Loucy (cell line): ENCODE data around the gene PSMD1.
"Not testable (repeated sequence)": the region's sequence is repeated elsewhere in the genome, so short reads cannot be mapped to it uniquely, and the experiment has no call there.

ENCODE experiments used
- H2AFZ ChIP-seq: fragments of 200-600 bp; sonication (generic); 2 replicates; pipeline ENCODE4 v1.6.0; 2016; ENCODE audit warnings: antibody characterized with exemption, mild to moderate bottlenecking, low read length, moderate library complexity
- H3F3A ChIP-seq: fragments of 200-600 bp; 2 replicates; pipeline ENCODE4 v1.6.0; 2016; ENCODE audit warnings: antibody characterized with exemption, low read depth, mild to moderate bottlenecking
- H3K27me3 ChIP-seq: fragments of 200-600 bp; sonication (generic); 2 replicates; pipeline ENCODE4 v1.6.1; 2014; ENCODE audit warnings: low read length, mild to moderate bottlenecking; ENCODE audit not compliant: insufficient read depth, poor library complexity, severe bottlenecking
- H3K36me3 ChIP-seq: fragments of 200-600 bp; sonication (generic); 2 replicates; pipeline ENCODE4 v1.6.1; 2016; ENCODE audit warnings: low read length; ENCODE audit not compliant: insufficient read depth
- H3K4me1 ChIP-seq: fragments of 200-600 bp; sonication (generic); 2 replicates; pipeline ENCODE4 v1.5.1; 2014; ENCODE audit warnings: low read length, mild to moderate bottlenecking; ENCODE audit not compliant: insufficient read depth, poor library complexity, severe bottlenecking
- H3K4me2 ChIP-seq: fragments of 200-600 bp; sonication (generic); 2 replicates; pipeline ENCODE4 v1.6.0; 2014; ENCODE audit warnings: antibody characterized with exemption, low read length, low read depth, mild to moderate bottlenecking; ENCODE audit not compliant: poor library complexity, severe bottlenecking
- H3K4me3 ChIP-seq: fragments of 200-600 bp; sonication (generic); 2 replicates; pipeline ENCODE4 v1.5.1; 2014; ENCODE audit warnings: low read length, mild to moderate bottlenecking, mixed read lengths; ENCODE audit not compliant: poor library complexity, severe bottlenecking
- H3K79me2 ChIP-seq: fragments of 200-600 bp; sonication (generic); 2 replicates; pipeline ENCODE4 v1.6.1; 2014; ENCODE audit warnings: low read length; ENCODE audit not compliant: insufficient read depth
- H3K9ac ChIP-seq: fragments of 200-600 bp; sonication (generic); 2 replicates; pipeline ENCODE4 v1.6.0; 2014; ENCODE audit warnings: mild to moderate bottlenecking, low read depth, low read length, moderate library complexity; ENCODE audit not compliant: poor library complexity, severe bottlenecking
- H3K9me2 ChIP-seq: fragments of 200-600 bp; sonication (generic); replicated peaks from 2 replicates; pipeline ENCODE4 v1.6.1; 2016; ENCODE audit warnings: low read depth, low read length, mixed read lengths
- H3K9me3 ChIP-seq: fragments of 200-600 bp; sonication (generic); 2 replicates; pipeline ENCODE4 v1.6.1; 2014; ENCODE audit warnings: mild to moderate bottlenecking, antibody characterized with exemption, low read length, low read depth; ENCODE audit not compliant: insufficient read depth
- H4K20me1 ChIP-seq: fragments of 200-600 bp; sonication (generic); 2 replicates; pipeline ENCODE4 v1.6.0; 2014; ENCODE audit warnings: antibody characterized with exemption, low read length, mild to moderate bottlenecking; ENCODE audit not compliant: insufficient read depth, poor library complexity, severe bottlenecking
- CTCF ChIP-seq: fragments of 200-600 bp; sonication (generic); conservative IDR thresholded peaks from 2 replicates; pipeline ENCODE4 v1.5.1; 2014; ENCODE audit warnings: mild to moderate bottlenecking, antibody characterized with exemption, low read length
- EZH2phosphoT487 ChIP-seq: fragments of 200-600 bp; IDR thresholded peaks from 2 replicates; pipeline ENCODE4 v1.6.1; 2018; ENCODE audit warnings: antibody characterized with exemption, mild to moderate bottlenecking, moderate library complexity, borderline replicate concordance

PSMD1 gene

DNA sequence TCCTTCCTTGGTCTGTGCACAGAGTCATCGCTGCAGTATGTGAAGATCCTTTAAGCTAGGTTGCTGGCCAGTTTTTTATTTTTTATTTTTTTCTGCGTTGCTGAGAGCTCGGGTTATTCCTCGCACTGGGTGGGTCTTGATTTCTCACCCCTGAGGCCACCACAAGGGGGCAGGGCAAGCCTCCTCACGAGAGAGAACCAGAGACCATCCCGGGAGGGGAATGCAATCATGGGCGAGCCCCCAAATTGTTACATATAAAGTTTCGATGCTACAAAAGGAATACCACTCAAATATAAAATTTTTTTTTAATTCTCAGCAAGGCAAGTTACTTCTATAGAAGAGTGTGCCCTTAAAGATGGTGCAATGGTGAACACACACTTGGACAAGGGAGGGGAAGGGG, 43.3 kb downstream of the PSMD1 start:
- Histone ChIP-seq H3K27me3 (no peaks in the 10 kb centered on the region), H2AFZ (no peak overlapping the region), H3K9ac (no peak overlapping the region), H4K20me1 (peaks cover 10% of the 10 kb centered on the region), H3F3A (no peaks in the 10 kb centered on the region), H3K9me2 (no peaks in the 10 kb centered on the region), H3K36me3 (peaks cover 34% of the 10 kb centered on the region; the same call in 1 of the 2 replicates), H3K4me3 (no peak overlapping the region), H3K4me2 (no peak overlapping the region), H3K9me3 (peaks cover 8% of the 10 kb centered on the region; the same call in 1 of the 2 replicates), H3K4me1 (peaks cover 9% of the 10 kb centered on the region), H3K79me2 (no peaks in the 10 kb centered on the region)
- peak; percentile 24 for TF ChIP-seq CTCF
- no peak for TF ChIP-seq EZH2phosphoT487

GRCh38 chr2:231100321-231100720, 43.7 kb downstream of the PSMD1 start:
- not testable (repeated sequence) for H3K9ac ChIP-seq, H3K27me3 ChIP-seq, H3K4me2 ChIP-seq

GRCh38 chr2:231100990-231101389, 44.3 kb downstream of the PSMD1 start:
- Histone ChIP-seq H3K4me3 (no peak overlapping the region), H3K4me1 (peaks cover 9% of the 10 kb centered on the region), H3F3A (no peaks in the 10 kb centered on the region), H3K9me3 (peaks cover 8% of the 10 kb centered on the region; the same call in 1 of the 2 replicates), H3K27me3 (no peaks in the 10 kb centered on the region), H3K9me2 (no peaks in the 10 kb centered on the region), H2AFZ (no peak overlapping the region), H3K79me2 (no peaks in the 10 kb centered on the region), H3K4me2 (no peak overlapping the region), H3K9ac (no peak overlapping the region), H3K36me3 (peaks cover 31% of the 10 kb centered on the region; the same call in 1 of the 2 replicates), H4K20me1 (peaks cover 6% of the 10 kb centered on the region)
- no peak for TF ChIP-seq EZH2phosphoT487
- no peak for TF ChIP-seq CTCF

More at GRCh38 chr2:231100321-231100720, 43.7 kb downstream of the PSMD1 start:
- not testable (repeated sequence) for H3K9me2 ChIP-seq, H3K9me3 ChIP-seq, H3K4me1 ChIP-seq, H4K20me1 ChIP-seq, H2AFZ ChIP-seq, H3K79me2 ChIP-seq, H3K4me3 ChIP-seq, H3F3A ChIP-seq
- H3K36me3 ChIP-seq = peaks cover 32% of the 10 kb centered on the region; the same call in 1 of the 2 replicates

DNA sequence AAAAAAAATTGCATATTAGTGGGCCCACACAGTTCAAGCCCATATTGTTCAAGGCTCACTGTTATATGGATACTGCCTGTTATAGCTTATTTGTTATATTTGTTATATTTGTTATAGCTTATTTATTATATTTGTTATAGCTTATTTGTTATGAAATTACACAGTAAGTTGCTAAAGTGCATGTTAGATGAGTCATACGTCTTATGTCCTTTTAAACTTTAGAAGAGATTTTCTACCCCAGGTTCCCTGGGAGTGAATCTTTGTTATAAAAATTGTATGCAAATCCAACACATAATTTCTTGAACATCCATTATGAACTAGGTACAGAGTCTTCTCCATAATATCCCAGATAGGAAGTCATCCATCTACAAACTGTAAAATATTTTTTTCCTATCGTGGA, 46.1 kb downstream of the PSMD1 start:
- Histone ChIP-seq H2AFZ (no peak overlapping the region), H3K27me3 (no peaks in the 10 kb centered on the region), H3K79me2 (no peaks in the 10 kb centered on the region), H3K9me3 (peaks cover 8% of the 10 kb centered on the region; the same call in 1 of the 2 replicates), H3F3A (no peaks in the 10 kb centered on the region), H3K4me2 (no peak overlapping the region), H3K9ac (no peak overlapping the region), H3K4me1 (peaks cover 9% of the 10 kb centered on the region), H3K4me3 (no peak overlapping the region), H3K36me3 (peaks cover 32% of the 10 kb centered on the region; the same call in 1 of the 2 replicates), H4K20me1 (peaks cover 6% of the 10 kb centered on the region), H3K9me2 (no peaks in the 10 kb centered on the region)
- no peak for TF ChIP-seq CTCF
- no peak for TF ChIP-seq EZH2phosphoT487
